Renal cortex interstitium (tissue), 11 donors: ENCODE results near the gene ZBTB25. TPM values are rescaled to one million over a fixed set of nuclear protein-coding genes. Genes with fewer than 3 reads are reported as not detected.

Experiments
- DNase-seq, 11 donors: peaks; one replicate each; pipeline ENCODE4 v3.0.0-alpha.2; 2013; ENCODE audit warnings: low read depth in 9 of 11, low spot score in 4 of 11; ENCODE audit errors: extremely low read depth in 1 of 11
- polyA plus RNA-seq, 3 donors: library from polyadenylated mRNA; unstranded; fragments of 120-200 nt; gene quantifications; one replicate each; pipeline ENCODE4 v1.2.1, GENCODE V29; 2013; ENCODE audit not compliant: insufficient read length in 3 of 3

Gene ZBTB25
- polyA plus RNA-seq, 3 donors: 7.0 to 14.4 (median 8.5) TPM

GRCh38 chr14:64461221-64461620 lies 42.4 kb downstream of the ZBTB25 start:
- DNase-seq: no peak

- no peak for DNase-seq
Observed at GRCh38 chr14:64459405-64460136, 44.1 kb downstream of the ZBTB25 start.

GRCh38 chr14:64454671-64455070 lies 49.0 kb downstream of the ZBTB25 start:
- no peak for DNase-seq

- no peak for DNase-seq
Observed at GRCh38 chr14:64450255-64450654, 53.4 kb downstream of the ZBTB25 start.

- DNase-seq: no peak
Observed at GRCh38 chr14:64447876-64448670, 55.6 kb downstream of the ZBTB25 start.

GRCh38 chr14:64444984-64445845 lies 58.4 kb downstream of the ZBTB25 start:
- peak in 4 of 11 donors; percentile 45 to 65 (median 56) for DNase-seq

GRCh38 chr14:64444140-64444539 lies 59.5 kb downstream of the ZBTB25 start:
- DNase-seq: no peak

- peak in 4 of 11 donors; percentile 38 to 54 (median 46) for DNase-seq
Observed at GRCh38 chr14:64442300-64442988, 61.2 kb downstream of the ZBTB25 start.

- no peak for DNase-seq
Observed at GRCh38 chr14:64440494-64440893, 63.1 kb downstream of the ZBTB25 start.

GRCh38 chr14:64439141-64439540 lies 64.5 kb downstream of the ZBTB25 start:
- no peak for DNase-seq

- DNase-seq: peak in 4 of 11 donors; percentile 30 to 59 (median 32)
Observed at GRCh38 chr14:64438181-64438841, 65.3 kb downstream of the ZBTB25 start.

- no peak for DNase-seq
Observed at GRCh38 chr14:64434528-64434927, 69.1 kb downstream of the ZBTB25 start.

GRCh38 chr14:64423987-64424386 lies 79.7 kb downstream of the ZBTB25 start:
- no peak for DNase-seq

GRCh38 chr14:64422756-64423155 lies 80.9 kb downstream of the ZBTB25 start:
- DNase-seq: no peak

- no peak for DNase-seq
Observed at GRCh38 chr14:64422005-64422404, 81.6 kb downstream of the ZBTB25 start.

GRCh38 chr14:64421166-64421565 lies 82.5 kb downstream of the ZBTB25 start:
- DNase-seq: peak in 5 of 11 donors; percentile 17 to 55 (median 46)

GRCh38 chr14:64419003-64419402 lies 84.6 kb downstream of the ZBTB25 start:
- no peak for DNase-seq

GRCh38 chr14:64417771-64418125 lies 85.9 kb downstream of the ZBTB25 start:
- no peak for DNase-seq
